Right atrium auricular region (tissue), 2 donors: ENCODE data around the gene RPRD1A. TPM values are rescaled to one million over a fixed set of nuclear protein-coding genes. Genes with fewer than 3 reads are reported as not detected.

Experiments used
- DNase-seq: peaks from one replicate; pipeline ENCODE4 v3.0.0-alpha.2; 2019; ENCODE audit warnings: low spot score
- H3K27ac ChIP-seq, 2 donors: fragments of 200-600 bp; sonication (generic); 1 replicate in 1 of 2; 2 replicates in 1 of 2; pipeline ENCODE4 v1.5.1; 2016 to 2019
- H3K27me3 ChIP-seq, 2 donors: fragments of 200-600 bp; sonication (generic); one replicate each; pipeline versions ENCODE4 v1.5.1 to v1.6.0; 2017 to 2019
- H3K36me3 ChIP-seq: fragments of 200-600 bp; sonication (generic); one replicate; pipeline ENCODE4 v1.5.1; 2016
- H3K4me1 ChIP-seq, 2 donors: fragments of 200-600 bp; sonication (generic); one replicate each; pipeline versions ENCODE4 v1.5.1 to v1.6.0; 2017 to 2019
- H3K4me3 ChIP-seq, 2 donors: fragments of 200-600 bp; sonication (generic); 1 replicate in 1 of 2; 2 replicates in 1 of 2; pipeline ENCODE4 v1.5.1; 2017 to 2019; ENCODE audit warnings: mild to moderate bottlenecking in 1 of 2, moderate library complexity in 1 of 2
- H3K9me3 ChIP-seq, 2 donors: fragments of 200-600 bp; sonication (generic); one replicate each; pipeline ENCODE4 v1.5.1; 2019
- CTCF ChIP-seq, 2 donors: fragments of 200-600 bp; sonication (generic); IDR thresholded peaks; one replicate each; pipeline ENCODE4 v1.5.1; 2019; ENCODE audit warnings: antibody characterized with exemption in 2 of 2
- total RNA-seq, 2 donors: library from RNA; depleted of rRNA; stranded (reverse); fragments of >200 nt; gene quantifications; one replicate each; pipeline ENCODE4 v1.1.0, GENCODE V29; 2016

RPRD1A gene
- total RNA-seq, 2 donors from 2014 or later, result 34.2 to 51.7 TPM

DNA sequence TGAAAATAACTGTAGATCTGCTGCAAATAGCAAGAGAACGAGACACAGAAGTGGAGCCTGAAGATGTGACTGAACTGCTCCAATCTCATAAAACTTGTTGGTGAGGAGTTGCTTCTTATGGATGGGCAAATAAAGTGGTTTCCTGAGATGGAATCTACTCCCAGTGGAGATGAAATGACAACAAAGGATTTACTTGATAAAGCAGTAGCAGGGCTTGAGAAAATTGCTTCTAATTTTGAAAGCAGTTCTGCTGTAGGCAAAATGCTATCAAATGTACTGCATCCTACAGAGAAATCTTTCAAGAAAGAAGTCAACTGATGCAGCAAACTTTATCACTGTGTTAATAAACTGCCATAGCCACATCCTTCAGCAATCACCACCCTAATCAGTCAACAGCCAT is 44.0 kb downstream of the RPRD1A start:
- no peak overlapping the region for H3K27ac ChIP-seq
- no peak overlapping the region for H3K4me3 ChIP-seq
- no peak for TF ChIP-seq CTCF (IDR thresholded peaks at IDR 0.05)
- H3K36me3 ChIP-seq, result no peaks in the 10 kb centered on the region
- H3K9me3 ChIP-seq, result no peaks in the 10 kb centered on the region
- no peaks in the 10 kb centered on the region for H3K27me3 ChIP-seq
- DNase-seq, result no peak
- no peaks in the 10 kb centered on the region for H3K4me1 ChIP-seq

- H3K9me3 ChIP-seq, result no peaks in the 10 kb centered on the region
- no peaks in the 10 kb centered on the region for H3K4me1 ChIP-seq
- no peak overlapping the region for H3K4me3 ChIP-seq
- DNase-seq, result no peak
- TF ChIP-seq CTCF (IDR thresholded peaks at IDR 0.05), result no peak
- H3K27ac ChIP-seq, result no peak overlapping the region
- H3K27me3 ChIP-seq, result no peaks in the 10 kb centered on the region
- no peaks in the 10 kb centered on the region for H3K36me3 ChIP-seq
Measured at GRCh38 chr18:36020174-36020711, 47.1 kb downstream of the RPRD1A start.

DNA sequence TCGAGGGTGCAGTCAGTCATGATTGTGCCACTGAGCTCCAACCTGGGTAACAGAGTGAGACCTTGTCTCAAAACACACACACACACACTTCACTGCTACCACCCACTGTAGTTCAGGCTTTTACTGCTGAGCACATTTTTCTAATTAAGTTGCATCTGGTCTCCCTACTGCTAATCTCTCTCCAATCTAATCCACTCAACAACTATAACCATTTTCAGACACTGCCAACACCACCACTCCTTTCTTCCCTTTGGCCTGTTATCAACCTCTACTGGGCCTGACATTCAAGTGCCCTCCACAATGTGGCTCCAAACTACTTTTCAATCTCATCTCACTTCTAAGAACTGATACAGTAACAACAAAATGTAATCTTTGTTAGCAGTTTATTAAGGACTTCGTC is 50.1 kb downstream of the RPRD1A start:
- Histone ChIP-seq H3K4me1 (no peaks in the 10 kb centered on the region), H3K27ac (no peak overlapping the region), H3K36me3 (no peaks in the 10 kb centered on the region)

DNA sequence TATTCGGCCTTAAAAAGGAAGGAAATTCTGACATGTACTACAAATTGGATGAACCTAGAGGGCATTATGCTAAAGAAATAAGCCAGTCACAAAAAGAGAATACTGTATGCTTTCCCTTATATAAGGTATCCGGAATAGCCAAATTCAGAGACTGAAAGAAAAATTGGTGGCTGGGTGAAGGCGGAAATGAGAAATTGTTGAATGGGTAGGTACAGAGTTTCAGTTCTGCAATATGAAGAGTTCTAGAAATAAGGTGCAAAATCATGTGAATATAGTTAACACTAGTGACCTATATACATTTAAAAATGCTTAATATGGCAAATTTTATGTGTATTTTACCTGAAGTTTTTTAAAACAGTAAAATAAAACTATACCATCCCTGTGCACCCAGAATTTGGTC is 51.7 kb downstream of the RPRD1A start:
- no peak overlapping the region for H3K27ac ChIP-seq
- no peaks in the 10 kb centered on the region for H3K4me1 ChIP-seq
- no peak for TF ChIP-seq CTCF (IDR thresholded peaks at IDR 0.05)
- no peaks in the 10 kb centered on the region for H3K36me3 ChIP-seq
- H3K27me3 ChIP-seq, result no peaks in the 10 kb centered on the region
- DNase-seq, result no peak
- H3K4me3 ChIP-seq, result no peak overlapping the region
- H3K9me3 ChIP-seq, result no peaks in the 10 kb centered on the region

More for the DNA sequence above, 50.1 kb downstream of the RPRD1A start:
- Histone ChIP-seq H3K9me3 (no peaks in the 10 kb centered on the region), H3K4me3 (no peak overlapping the region), H3K27me3 (no peaks in the 10 kb centered on the region)
- TF ChIP-seq CTCF (IDR thresholded peaks at IDR 0.05), result no peak
- DNase-seq, result no peak

DNA sequence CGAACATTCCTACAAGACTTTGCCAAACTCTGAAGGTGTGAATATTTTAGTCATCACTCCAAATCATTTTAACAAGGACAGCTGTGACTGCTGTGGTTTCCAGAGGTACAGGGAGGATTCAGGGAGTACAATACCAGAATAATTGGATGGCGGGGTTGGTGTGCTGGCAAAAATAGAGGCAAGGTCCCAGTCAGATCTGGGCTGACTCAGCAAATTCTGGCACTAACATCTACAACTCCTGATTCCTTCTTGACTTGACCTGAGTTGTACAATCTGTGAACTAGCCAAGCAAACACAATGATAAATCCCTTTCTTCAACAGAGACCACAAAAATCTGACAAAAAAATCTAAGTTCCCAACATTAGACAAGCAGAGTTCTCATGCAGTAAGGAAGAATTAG is 54.5 kb downstream of the RPRD1A start:
- no peak for TF ChIP-seq CTCF (IDR thresholded peaks at IDR 0.05)
- Histone ChIP-seq H3K4me3 (no peak overlapping the region), H3K9me3 (no peaks in the 10 kb centered on the region)

DNA sequence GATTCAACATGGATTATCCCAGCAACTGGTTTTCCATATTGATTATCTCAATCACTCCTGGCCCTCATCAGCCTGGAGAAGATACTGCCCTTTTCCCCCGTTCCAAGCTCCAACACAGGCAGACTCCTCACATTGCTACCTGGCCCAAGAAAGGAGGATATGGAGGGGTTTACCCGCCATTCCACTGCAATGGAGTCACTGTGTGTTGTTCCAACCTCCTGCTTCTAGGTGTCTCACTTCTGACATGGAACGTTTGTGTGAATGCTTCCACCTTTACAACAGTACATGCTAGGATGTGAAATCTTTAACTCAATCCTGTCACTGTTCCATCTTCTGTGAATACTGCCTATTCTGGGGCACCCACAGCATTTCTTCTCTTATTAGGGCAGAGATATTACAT is 58.1 kb downstream of the RPRD1A start:
- TF ChIP-seq CTCF (IDR thresholded peaks at IDR 0.05), result no peak
- Histone ChIP-seq H3K4me3 (no peak overlapping the region), H3K36me3 (no peaks in the 10 kb centered on the region), H3K27ac (no peak overlapping the region), H3K9me3 (no peaks in the 10 kb centered on the region), H3K27me3 (no peaks in the 10 kb centered on the region), H3K4me1 (no peaks in the 10 kb centered on the region)
- no peak for DNase-seq

More for the DNA sequence above, 54.5 kb downstream of the RPRD1A start:
- no peak for DNase-seq
- H3K4me1 ChIP-seq, result no peaks in the 10 kb centered on the region
- no peaks in the 10 kb centered on the region for H3K27me3 ChIP-seq
- H3K36me3 ChIP-seq, result no peaks in the 10 kb centered on the region
- no peak overlapping the region for H3K27ac ChIP-seq
